Cardiac muscle cell (in vitro differentiated cells and primary cell): ENCODE data around the gene SMOC1. TPM values are rescaled to one million over a fixed set of nuclear protein-coding genes. Genes with fewer than 3 reads are reported as not detected.
A peak's percentile ranks its signal among the peaks of the same experiment; 100 is the strongest.

Source experiments
- DNase-seq, 2 donors: peaks; one replicate each; pipeline versions ENCODE4 v3.0.0 to v3.0.0-alpha.2; 2010 to 2017; ENCODE audit warnings: low read depth in 1 of 2, low spot score in 1 of 2
- H3K27ac ChIP-seq: fragments of 200-600 bp; sonication (generic); 2 replicates; pipeline ENCODE4 v1.5.1; 2016
- H3K27me3 ChIP-seq: fragments of 200-600 bp; sonication (generic); 2 replicates; pipeline ENCODE4 v1.6.0; 2016; ENCODE audit warnings: control low read depth
- H3K36me3 ChIP-seq: fragments of 200-600 bp; sonication (generic); 2 replicates; pipeline ENCODE4 v1.5.1; 2016; ENCODE audit warnings: control low read depth
- H3K4me1 ChIP-seq: fragments of 200-600 bp; sonication (generic); 2 replicates; pipeline ENCODE4 v1.8.1; 2017; ENCODE audit warnings: low read depth, mild to moderate bottlenecking, mixed run types
- H3K4me3 ChIP-seq: fragments of 200-600 bp; sonication (generic); 2 replicates; pipeline ENCODE4 v1.5.1; 2016; ENCODE audit warnings: mild to moderate bottlenecking
- H3K9me3 ChIP-seq: fragments of 200-600 bp; sonication (generic); 2 replicates; pipeline ENCODE4 v1.5.1; 2017; ENCODE audit warnings: low read depth, mild to moderate bottlenecking, control low read depth
- CTCF ChIP-seq: IDR thresholded peaks from 2 replicates; pipeline ENCODE4 v1.5.1; 2012; ENCODE audit warnings: low read depth, mild to moderate bottlenecking, low read length
- polyA plus RNA-seq: library from polyadenylated mRNA; unstranded; fragments of >200 nt; fragmentation: Nextera tagmentation; extraction: Ambion mirVana; gene quantifications from 2 replicates; pipeline ENCODE4 v1.2.1, GENCODE V29; 2016
- total RNA-seq: library from RNA; depleted of rRNA; stranded (reverse); fragments of >200 nt; gene quantifications from 2 replicates; pipeline ENCODE4 v1.2.3, GENCODE V29; 2016

Gene SMOC1, protein sequence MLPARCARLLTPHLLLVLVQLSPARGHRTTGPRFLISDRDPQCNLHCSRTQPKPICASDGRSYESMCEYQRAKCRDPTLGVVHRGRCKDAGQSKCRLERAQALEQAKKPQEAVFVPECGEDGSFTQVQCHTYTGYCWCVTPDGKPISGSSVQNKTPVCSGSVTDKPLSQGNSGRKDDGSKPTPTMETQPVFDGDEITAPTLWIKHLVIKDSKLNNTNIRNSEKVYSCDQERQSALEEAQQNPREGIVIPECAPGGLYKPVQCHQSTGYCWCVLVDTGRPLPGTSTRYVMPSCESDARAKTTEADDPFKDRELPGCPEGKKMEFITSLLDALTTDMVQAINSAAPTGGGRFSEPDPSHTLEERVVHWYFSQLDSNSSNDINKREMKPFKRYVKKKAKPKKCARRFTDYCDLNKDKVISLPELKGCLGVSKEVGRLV
- total RNA-seq (10.0 and 24.7 TPM in 2 replicates), polyA plus RNA-seq (1.9 and 3.6 TPM in 2 replicates)

DNA sequence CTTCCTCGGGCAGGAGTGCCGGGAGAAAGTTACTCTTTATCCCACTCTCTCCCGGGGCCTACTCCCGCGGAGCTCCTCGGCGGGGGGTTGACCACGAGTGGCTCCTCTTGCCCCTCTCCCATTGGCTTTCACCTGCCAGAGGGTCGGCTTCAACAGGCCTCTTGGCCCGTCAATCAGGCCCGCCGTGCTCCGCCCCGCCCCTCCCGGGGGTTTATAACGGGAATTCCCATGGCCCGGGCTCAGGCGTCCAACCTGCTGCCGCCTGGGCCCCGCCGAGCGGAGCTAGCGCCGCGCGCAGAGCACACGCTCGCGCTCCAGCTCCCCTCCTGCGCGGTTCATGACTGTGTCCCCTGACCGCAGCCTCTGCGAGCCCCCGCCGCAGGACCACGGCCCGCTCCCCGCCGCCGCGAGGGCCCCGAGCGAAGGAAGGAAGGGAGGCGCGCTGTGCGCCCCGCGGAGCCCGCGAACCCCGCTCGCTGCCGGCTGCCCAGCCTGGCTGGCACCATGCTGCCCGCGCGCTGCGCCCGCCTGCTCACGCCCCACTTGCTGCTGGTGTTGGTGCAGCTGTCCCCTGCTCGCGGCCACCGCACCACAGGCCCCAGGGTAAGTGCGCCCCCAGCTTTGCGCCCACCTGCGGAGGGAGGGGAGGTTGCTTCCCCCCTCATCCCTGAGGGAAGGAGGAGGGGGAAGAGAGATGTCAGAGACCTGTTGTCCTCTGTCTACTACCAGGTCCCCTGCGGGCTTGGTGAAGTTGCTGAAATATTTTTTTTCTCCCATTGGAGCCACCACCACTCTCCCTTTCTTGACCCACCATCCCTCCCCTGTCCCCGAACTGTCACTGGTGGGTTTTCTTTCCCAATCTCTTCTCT, at the start of gene SMOC1:
SMOC1 (plus strand) TSS at position 242 of the 869 bp plus-strand sequence; CDS start at position 505, 263 bp downstream.
- Histone ChIP-seq H3K4me1 (peaks cover 6% of the 10 kb centered on the region), H3K9me3 (no peaks in the 10 kb centered on the region), H3K36me3 (no peaks in the 10 kb centered on the region), H3K27ac (no peak within 1 kb of the TSS), H3K4me3 (peak within 1 kb of the TSS; percentile 70), H3K27me3 (peaks cover 11% of the 10 kb centered on the region)
- no peak for TF ChIP-seq CTCF
- DNase-seq, result peak; percentile 34 to 90

DNA sequence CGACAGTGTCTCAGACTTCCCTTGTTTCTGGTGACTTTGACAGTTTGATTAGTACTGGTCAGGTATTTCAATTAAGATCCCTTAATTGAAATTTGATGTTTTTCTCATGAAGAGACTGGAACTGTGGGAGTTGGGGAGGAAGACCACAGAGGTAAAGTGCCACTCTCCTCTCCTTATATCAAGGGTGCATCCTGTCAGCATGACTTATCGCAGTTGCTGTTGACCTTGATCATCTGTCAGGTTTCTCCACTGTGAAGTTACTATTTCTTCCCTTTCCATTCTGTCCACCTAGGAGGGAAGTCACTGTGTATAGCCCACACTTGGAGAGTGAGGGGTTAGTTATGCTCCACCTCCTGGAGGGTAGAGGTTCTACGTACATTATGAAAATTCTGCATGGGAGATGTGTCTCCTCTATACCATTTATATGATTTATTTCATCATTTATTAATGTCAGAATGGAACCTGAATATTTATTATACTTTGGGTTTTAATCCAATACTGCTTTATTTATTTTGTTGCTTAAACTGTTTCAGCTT, 40.3 kb upstream of the SMOC1 start:
- DNase-seq, result no peak
- H3K9me3 ChIP-seq, result no peaks in the 10 kb centered on the region
- no peaks in the 10 kb centered on the region for H3K36me3 ChIP-seq
- TF ChIP-seq CTCF, result no peak
- H3K27ac ChIP-seq, result no peak overlapping the region
- no peaks in the 10 kb centered on the region for H3K4me1 ChIP-seq
- H3K27me3 ChIP-seq, result no peaks in the 10 kb centered on the region
- H3K4me3 ChIP-seq, result no peak overlapping the region

DNA sequence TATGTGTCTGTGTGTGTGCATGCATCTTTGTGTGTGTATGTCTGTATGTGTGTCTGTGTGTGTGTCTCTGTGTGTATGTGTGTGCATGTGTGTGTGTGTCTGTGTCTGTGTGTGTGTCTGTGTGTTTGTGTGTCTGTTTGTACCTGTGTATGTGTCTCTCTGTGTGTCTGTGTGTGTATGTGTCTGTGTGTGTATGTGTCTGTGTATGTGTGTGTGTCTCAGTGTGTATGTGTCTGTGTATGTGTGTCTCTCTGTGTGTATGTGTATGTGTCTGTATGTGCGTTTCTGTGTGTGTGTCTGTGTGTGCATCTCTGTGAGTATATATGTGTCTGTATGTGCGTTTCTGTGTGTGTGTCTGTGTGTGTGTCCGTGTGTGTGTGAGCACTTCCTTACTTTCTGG, 39.6 kb upstream of the SMOC1 start:
- H3K9me3 ChIP-seq, result no peaks in the 10 kb centered on the region
- H3K4me3 ChIP-seq, result no peak overlapping the region
- no peaks in the 10 kb centered on the region for H3K36me3 ChIP-seq
- TF ChIP-seq CTCF, result no peak
- H3K27me3 ChIP-seq, result no peaks in the 10 kb centered on the region
- H3K27ac ChIP-seq, result no peak overlapping the region
- no peak for DNase-seq
- H3K4me1 ChIP-seq, result no peaks in the 10 kb centered on the region

GRCh38 chr14:69841656-69842055, 37.6 kb upstream of the SMOC1 start:
- DNase-seq, result no peak
- H3K4me3 ChIP-seq, result no peak overlapping the region
- H3K9me3 ChIP-seq, result no peaks in the 10 kb centered on the region
- no peaks in the 10 kb centered on the region for H3K4me1 ChIP-seq
- no peaks in the 10 kb centered on the region for H3K27me3 ChIP-seq
- no peak overlapping the region for H3K27ac ChIP-seq
- no peak for TF ChIP-seq CTCF
- H3K36me3 ChIP-seq, result no peaks in the 10 kb centered on the region

DNA sequence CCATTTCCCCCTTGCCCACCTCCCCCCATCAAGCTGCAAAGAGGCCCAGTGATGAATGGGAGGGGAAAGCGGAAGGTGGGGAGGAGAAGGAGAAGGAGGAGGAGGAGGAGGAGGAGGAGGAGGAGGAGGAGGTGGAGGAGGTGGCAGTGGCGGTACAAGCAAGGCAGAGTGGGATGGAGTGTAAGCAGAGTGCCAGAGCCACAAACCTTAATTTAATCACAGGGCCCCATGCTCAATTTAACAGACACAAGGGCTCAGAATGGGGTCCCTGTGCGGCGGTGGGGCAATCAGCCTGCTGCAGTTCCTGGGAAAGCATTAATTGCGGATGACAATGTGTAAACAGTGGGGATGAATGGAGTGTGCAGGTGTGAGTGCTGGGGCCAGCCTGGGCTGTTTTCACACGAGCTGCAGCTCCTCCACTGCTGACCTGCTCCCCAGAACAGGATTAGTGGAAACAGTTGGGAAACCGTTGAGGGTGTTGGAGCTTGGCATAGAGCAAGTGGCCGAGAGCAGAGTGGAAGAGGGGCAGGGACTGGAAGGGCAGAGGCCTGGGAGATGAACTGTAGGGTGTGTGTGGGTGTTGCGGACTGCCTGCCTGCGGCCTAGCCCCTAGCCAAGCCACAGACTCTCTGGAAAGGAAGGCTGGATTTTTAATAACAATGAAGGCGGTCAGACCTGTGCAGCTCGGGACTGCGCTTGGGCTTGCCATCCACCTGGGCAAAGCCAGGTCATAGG, 36.4 kb upstream of the SMOC1 start:
- no peaks in the 10 kb centered on the region for H3K36me3 ChIP-seq
- H3K27me3 ChIP-seq, result no peaks in the 10 kb centered on the region
- TF ChIP-seq CTCF, result no peak
- H3K9me3 ChIP-seq, result no peaks in the 10 kb centered on the region
- DNase-seq, result no peak
- no peak overlapping the region for H3K4me3 ChIP-seq
- H3K4me1 ChIP-seq, result no peaks in the 10 kb centered on the region
- H3K27ac ChIP-seq, result no peak overlapping the region
